Muscle of back (tissue), 10 donors: ENCODE measurements around the gene SMIM20. TPM values are rescaled to one million over a fixed set of nuclear protein-coding genes. Genes with fewer than 3 reads are reported as not detected.

ENCODE experiments used
- polyA plus RNA-seq, 10 donors: library from polyadenylated mRNA; unstranded; fragments of 120-200 nt; gene quantifications; one replicate each; pipeline ENCODE4 v1.2.1, GENCODE V29; 2013; ENCODE audit not compliant: insufficient read length in 10 of 10

SMIM20 gene
- polyA plus RNA-seq, 10 donors: 40.1 to 47.0 (median 43.3) TPM

Other genes starting within 250 kb of the SMIM20 start
- 10 to 100 TPM; 12.2 to 22.3 (median 16.8) TPM for gene SEL1L3, start 51.2 kb upstream of the SMIM20 start, polyA plus RNA-seq